NCI-H2107 treated with DMSO at 0.1 percent for 48 hours (cell line): ENCODE data around the gene CPVL.

Experiments
- DNase-seq: peaks from one replicate; lab custom pipeline; 2025; ENCODE audit not compliant: unreplicated experiment; lab: John Stamatoyannopoulos, UW

Gene CPVL

GRCh38 chr7:29045258-29046086 lies 100.9 kb downstream of the CPVL start:
- DNase-seq: no peak

DNA sequence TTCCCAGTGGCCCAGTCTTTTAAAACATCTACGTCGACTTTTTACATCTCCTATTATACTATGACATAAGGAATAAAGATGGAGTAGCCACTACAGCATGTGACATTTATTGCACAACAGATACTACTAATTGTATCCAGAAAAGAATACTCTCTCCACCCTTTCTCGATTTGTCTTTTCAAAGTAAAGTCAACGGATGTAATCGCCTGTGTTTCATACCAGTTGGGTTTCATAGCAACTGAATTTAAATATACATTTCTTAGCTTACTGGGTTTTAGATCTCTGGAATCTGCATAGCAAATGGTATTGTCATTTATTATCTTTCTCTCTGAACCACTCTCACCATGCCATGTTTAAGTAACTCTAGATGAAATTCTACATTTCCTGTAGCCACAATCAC lies 101.8 kb downstream of the CPVL start:
- no peak for DNase-seq

GRCh38 chr7:29043576-29043975 lies 102.8 kb downstream of the CPVL start:
- no peak for DNase-seq

DNA sequence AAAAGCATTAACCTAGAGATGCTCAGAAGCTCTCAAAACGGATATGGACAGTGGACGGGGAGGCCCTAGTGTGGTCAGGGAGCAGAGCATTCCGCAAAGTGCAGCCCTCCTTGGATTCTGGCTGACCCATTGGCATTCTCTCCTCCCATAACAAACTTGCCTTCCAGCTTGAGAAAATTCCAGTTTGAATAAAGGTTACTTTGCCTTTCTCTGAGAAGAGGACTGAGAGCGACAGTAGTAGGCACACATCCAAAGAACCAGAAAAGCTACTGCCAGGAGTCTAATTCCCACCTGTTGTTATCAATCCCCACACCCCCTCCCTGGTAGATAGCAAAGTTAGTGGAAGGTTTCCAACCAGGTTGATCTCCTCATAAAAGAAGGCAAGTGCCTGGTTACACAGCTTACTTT lies 103.5 kb downstream of the CPVL start:
- peak; percentile 9 for DNase-seq

- DNase-seq: no peak
Observed at GRCh38 chr7:29041991-29042390, 104.3 kb downstream of the CPVL start.

DNA sequence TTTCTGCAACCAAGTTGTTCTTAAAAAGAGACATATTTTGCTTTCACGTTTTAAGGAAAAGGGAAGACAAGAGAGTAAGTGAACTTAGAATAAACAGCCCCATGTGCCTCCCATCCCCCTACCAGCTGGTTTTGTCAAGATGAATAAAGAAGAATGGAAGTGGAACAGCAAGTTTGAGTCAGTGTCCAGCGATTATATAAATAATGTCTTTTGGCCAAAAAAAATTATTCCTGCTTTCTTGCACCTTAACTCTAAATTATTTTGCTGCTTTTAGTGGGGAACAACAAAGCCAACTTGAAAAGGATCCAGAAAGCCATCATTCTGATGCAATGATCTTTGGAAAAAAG lies 105.8 kb downstream of the CPVL start:
- DNase-seq: no peak

GRCh38 chr7:29039821-29040578 lies 106.3 kb downstream of the CPVL start:
- DNase-seq: no peak

DNA sequence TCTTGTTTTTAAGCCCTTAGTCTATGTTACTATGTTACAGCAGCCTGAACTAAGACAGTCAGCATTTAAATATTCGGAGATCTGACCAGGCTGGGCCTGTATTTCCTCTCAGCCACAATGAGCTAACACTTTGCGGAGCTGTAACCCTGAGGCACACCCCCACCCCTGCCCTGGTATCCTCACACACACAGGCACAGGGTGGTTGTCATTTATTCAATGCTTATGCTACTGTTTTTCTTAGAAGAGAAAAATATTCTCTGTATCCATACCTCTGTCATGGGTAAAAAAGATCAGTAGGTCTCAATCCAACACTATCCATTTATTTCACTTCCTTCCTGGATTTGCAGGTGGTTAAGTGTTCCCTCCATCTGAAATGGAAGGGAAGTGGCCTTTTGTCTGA lies 107.9 kb downstream of the CPVL start:
- peak; percentile 31 for DNase-seq

GRCh38 chr7:29035044-29035740 lies 111.1 kb downstream of the CPVL start:
- no peak for DNase-seq

GRCh38 chr7:29033584-29033983 lies 112.8 kb downstream of the CPVL start:
- DNase-seq: no peak

GRCh38 chr7:29032146-29032545 lies 114.2 kb downstream of the CPVL start:
- DNase-seq: no peak

- no peak for DNase-seq
Observed at GRCh38 chr7:29030781-29031275, 115.5 kb downstream of the CPVL start.

GRCh38 chr7:29022291-29022988 lies 123.9 kb downstream of the CPVL start:
- no peak for DNase-seq

- peak; percentile 59 for DNase-seq
Observed at GRCh38 chr7:29019896-29020295, 126.4 kb downstream of the CPVL start.

GRCh38 chr7:29019387-29019786 lies 127.0 kb downstream of the CPVL start:
- peak; percentile 59 for DNase-seq

DNA sequence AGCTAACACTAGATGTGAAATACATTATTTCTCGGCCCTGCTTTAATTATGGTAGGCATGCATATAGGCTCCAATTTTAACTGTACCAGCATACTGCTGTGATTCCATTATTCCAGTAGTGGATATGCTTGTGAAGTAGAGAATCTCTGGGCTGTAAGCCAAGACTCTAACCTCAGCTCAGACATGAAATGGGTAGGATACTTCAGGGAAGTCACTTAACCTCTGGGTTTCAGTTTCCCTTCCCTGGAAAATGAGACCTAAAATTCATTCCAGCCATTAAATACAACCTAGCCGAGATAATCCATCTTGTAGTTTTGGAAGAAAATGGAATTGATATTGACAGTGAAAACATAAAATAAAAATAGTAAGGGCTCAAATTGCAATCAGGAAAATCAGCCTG lies 128.6 kb downstream of the CPVL start:
- peak; percentile 91 for DNase-seq

GRCh38 chr7:29014725-29015124 lies 131.6 kb downstream of the CPVL start:
- no peak for DNase-seq

- DNase-seq: no peak
Observed at GRCh38 chr7:29013931-29014330, 132.4 kb downstream of the CPVL start.

- no peak for DNase-seq
Observed at GRCh38 chr7:29013082-29013695, 133.1 kb downstream of the CPVL start.

DNA sequence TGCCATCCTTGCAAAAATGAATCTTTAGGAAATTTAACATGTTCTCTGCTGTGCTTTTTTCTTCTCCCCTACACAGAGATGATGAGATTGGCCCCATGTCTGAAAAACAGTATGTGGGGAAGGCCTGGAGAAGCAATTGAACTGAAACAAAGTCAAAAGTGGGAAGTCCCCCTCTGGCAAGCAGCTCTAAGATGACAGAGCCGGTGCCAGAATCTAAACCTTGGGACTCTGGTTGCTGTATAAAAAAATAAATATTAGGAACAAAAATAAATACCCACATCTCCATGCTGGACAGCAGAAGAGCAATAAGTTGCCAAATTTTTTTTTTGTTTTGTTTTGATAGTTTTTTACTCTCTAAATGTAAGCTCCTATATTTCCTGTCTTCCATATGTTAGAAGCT lies 136.4 kb downstream of the CPVL start:
- no peak for DNase-seq

DNA sequence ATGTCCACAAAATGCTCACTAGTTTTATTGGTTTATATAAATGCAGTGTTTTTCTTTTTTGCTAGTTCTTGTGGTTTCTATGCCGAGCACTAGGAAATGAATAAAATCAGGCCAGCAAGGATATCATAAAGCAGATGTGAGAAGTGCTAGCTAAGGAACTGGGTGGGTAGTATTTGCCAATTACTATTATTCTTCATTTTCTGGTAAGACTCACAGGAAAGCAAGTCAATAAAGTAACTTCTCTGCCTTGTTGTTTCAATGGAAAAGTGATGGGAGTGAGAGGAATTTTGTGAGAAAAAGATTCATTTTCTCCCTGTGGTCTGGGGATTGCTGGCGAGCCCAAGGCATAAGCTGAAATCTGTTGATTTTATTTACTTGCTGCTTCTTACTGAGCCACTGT lies 137.7 kb downstream of the CPVL start:
- no peak for DNase-seq
